ENCODE measurements around the gene KCNA10.

The KCNA10 gene

GRCh38 chr1:110494522-110495406, 24.2 kb downstream of the KCNA10 start:
- DNase-seq, result no peak

GRCh38 chr1:110494036-110494435, 24.9 kb downstream of the KCNA10 start:
- DNase-seq, result no peak

- DNase-seq, result no peak
Observed at GRCh38 chr1:110493059-110493699, 25.8 kb downstream of the KCNA10 start.

GRCh38 chr1:110492573-110492972, 26.4 kb downstream of the KCNA10 start:
- no peak for DNase-seq

- no peak for DNase-seq
Observed at GRCh38 chr1:110490791-110491451, 28.1 kb downstream of the KCNA10 start.

- no peak for DNase-seq
Observed at GRCh38 chr1:110489973-110490542, 28.9 kb downstream of the KCNA10 start.

GRCh38 chr1:110489406-110489805, 29.6 kb downstream of the KCNA10 start:
- no peak for DNase-seq

- no peak for DNase-seq
Observed at GRCh38 chr1:110488867-110489266, 30.1 kb downstream of the KCNA10 start.

GRCh38 chr1:110488161-110488560, 30.8 kb downstream of the KCNA10 start:
- DNase-seq, result no peak

GRCh38 chr1:110487726-110488125, 31.2 kb downstream of the KCNA10 start:
- no peak for DNase-seq

GRCh38 chr1:110485725-110486124, 33.2 kb downstream of the KCNA10 start:
- DNase-seq, result no peak

GRCh38 chr1:110484801-110485200, 34.2 kb downstream of the KCNA10 start:
- DNase-seq, result no peak

- no peak for DNase-seq
Observed at GRCh38 chr1:110483308-110483685, 35.7 kb downstream of the KCNA10 start.

- DNase-seq, result no peak
Observed at GRCh38 chr1:110482662-110483307, 36.2 kb downstream of the KCNA10 start.

- no peak for DNase-seq
Observed at GRCh38 chr1:110481968-110482623, 36.9 kb downstream of the KCNA10 start.

GRCh38 chr1:110480356-110481096, 38.4 kb downstream of the KCNA10 start:
- no peak for DNase-seq

GRCh38 chr1:110478886-110479285, 40.1 kb downstream of the KCNA10 start:
- DNase-seq, result no peak

GRCh38 chr1:110477967-110478640, 40.9 kb downstream of the KCNA10 start:
- no peak for DNase-seq

- DNase-seq, result no peak
Observed at GRCh38 chr1:110477445-110477957, 41.5 kb downstream of the KCNA10 start.

- DNase-seq, result no peak
Observed at GRCh38 chr1:110477041-110477440, 41.9 kb downstream of the KCNA10 start.

Data from CD4-positive, alpha-beta T cell treated with Interleukin-1 beta for 1 hour (primary cell).